Neutrophil (primary cell): ENCODE results near the gene IFT122.
"Not testable (repeated sequence)": the region's sequence is repeated elsewhere in the genome, so short reads cannot be mapped to it uniquely, and the experiment has no call there.

Source experiments
- H3K27ac ChIP-seq: fragments of 200-600 bp; sonication (generic); 2 replicates; pipeline ENCODE4 v1.5.1; 2016; ENCODE audit warnings: mild to moderate bottlenecking, moderate library complexity
- H3K27me3 ChIP-seq: fragments of 200-600 bp; sonication (generic); 2 replicates; pipeline ENCODE4 v1.6.0; 2016; ENCODE audit warnings: mild to moderate bottlenecking
- H3K36me3 ChIP-seq: fragments of 200-600 bp; sonication (generic); 2 replicates; pipeline ENCODE4 v1.5.1; 2017
- H3K4me1 ChIP-seq, 2 experiments: fragments of 200-600 bp in 1 of 2; sonication (generic) in 1 of 2; 1 replicate in 1 of 2; 2 replicates in 1 of 2; pipeline versions ENCODE4 v1.5.1 to v1.6.1; 2013 to 2016; ENCODE audit warnings: low read depth in 1 of 2, low read length in 1 of 2, mild to moderate bottlenecking in 1 of 2, moderate library complexity in 1 of 2; ENCODE audit not compliant: control insufficient read depth in 1 of 2, insufficient read depth in 1 of 2
- H3K4me3 ChIP-seq, 2 experiments: fragments of 200-600 bp in 1 of 2; sonication (generic) in 1 of 2; 1 replicate in 1 of 2; 2 replicates in 1 of 2; pipeline ENCODE4 v1.5.1; 2013 to 2016; ENCODE audit warnings: low read depth in 1 of 2, low read length in 1 of 2, mild to moderate bottlenecking in 1 of 2, moderate library complexity in 1 of 2
- H3K9me3 ChIP-seq: fragments of 200-600 bp; sonication (generic); 2 replicates; pipeline ENCODE4 v1.5.1; 2016
- TF ChIP-seq, protein P1 (sequence below): fragments of 200-600 bp; sonication (generic); IDR thresholded peaks from 2 replicates; pipeline ENCODE4 v1.5.1; 2016; ENCODE audit warnings: antibody characterized with exemption

IFT122 gene, protein sequence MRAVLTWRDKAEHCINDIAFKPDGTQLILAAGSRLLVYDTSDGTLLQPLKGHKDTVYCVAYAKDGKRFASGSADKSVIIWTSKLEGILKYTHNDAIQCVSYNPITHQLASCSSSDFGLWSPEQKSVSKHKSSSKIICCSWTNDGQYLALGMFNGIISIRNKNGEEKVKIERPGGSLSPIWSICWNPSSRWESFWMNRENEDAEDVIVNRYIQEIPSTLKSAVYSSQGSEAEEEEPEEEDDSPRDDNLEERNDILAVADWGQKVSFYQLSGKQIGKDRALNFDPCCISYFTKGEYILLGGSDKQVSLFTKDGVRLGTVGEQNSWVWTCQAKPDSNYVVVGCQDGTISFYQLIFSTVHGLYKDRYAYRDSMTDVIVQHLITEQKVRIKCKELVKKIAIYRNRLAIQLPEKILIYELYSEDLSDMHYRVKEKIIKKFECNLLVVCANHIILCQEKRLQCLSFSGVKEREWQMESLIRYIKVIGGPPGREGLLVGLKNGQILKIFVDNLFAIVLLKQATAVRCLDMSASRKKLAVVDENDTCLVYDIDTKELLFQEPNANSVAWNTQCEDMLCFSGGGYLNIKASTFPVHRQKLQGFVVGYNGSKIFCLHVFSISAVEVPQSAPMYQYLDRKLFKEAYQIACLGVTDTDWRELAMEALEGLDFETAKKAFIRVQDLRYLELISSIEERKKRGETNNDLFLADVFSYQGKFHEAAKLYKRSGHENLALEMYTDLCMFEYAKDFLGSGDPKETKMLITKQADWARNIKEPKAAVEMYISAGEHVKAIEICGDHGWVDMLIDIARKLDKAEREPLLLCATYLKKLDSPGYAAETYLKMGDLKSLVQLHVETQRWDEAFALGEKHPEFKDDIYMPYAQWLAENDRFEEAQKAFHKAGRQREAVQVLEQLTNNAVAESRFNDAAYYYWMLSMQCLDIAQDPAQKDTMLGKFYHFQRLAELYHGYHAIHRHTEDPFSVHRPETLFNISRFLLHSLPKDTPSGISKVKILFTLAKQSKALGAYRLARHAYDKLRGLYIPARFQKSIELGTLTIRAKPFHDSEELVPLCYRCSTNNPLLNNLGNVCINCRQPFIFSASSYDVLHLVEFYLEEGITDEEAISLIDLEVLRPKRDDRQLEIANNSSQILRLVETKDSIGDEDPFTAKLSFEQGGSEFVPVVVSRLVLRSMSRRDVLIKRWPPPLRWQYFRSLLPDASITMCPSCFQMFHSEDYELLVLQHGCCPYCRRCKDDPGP

DNA sequence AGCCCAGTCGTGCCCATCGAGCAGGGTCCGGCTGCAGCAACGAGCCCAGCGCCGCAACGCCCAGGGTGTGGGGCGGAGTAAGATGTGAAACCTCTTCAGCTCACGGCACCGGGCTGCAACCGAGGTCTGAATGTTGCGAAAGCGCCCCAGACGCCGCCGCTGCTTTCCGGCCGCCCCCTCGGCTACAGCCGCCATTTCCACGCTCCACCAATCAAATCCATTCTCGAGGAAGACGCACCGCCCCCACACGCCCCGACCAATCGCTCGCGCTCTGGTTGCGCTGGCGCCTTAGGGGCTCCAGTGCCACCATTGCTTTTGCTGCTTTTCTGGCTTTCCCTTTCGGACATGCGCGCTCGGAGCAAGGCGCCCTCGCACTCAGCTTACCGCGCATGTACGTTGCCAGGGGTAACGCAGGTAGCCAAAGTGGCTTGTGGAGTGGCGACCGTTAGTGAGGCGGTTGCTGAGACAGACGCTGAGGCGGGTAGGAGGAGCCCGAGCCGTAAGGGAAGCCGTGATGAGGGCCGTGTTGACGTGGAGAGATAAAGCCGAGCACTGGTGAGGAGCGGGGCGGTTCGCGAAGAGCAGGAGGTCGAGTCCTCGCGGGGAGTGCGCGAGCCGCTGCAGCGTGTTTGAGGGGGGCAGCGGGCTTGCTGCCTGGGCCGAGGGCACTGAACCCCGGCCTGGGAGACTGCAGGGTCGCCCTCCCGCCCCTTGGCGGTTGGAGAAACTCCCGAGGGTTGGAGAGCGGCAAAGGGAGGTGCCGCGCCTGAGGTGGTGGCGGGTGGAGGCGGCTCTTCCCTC, at the start of gene IFT122, which contains the start of gene MBD4:
IFT122 (plus strand) TSS at position 408 of the 801 bp plus-strand sequence; CDS start at position 515, 107 bp downstream.
MBD4 (minus strand) TSS at position 132 of the 801 bp plus-strand sequence; CDS start at position 17, 115 bp downstream.
- no peaks in the 10 kb centered on the region for H3K9me3 ChIP-seq
- TF ChIP-seq, protein P1, sequence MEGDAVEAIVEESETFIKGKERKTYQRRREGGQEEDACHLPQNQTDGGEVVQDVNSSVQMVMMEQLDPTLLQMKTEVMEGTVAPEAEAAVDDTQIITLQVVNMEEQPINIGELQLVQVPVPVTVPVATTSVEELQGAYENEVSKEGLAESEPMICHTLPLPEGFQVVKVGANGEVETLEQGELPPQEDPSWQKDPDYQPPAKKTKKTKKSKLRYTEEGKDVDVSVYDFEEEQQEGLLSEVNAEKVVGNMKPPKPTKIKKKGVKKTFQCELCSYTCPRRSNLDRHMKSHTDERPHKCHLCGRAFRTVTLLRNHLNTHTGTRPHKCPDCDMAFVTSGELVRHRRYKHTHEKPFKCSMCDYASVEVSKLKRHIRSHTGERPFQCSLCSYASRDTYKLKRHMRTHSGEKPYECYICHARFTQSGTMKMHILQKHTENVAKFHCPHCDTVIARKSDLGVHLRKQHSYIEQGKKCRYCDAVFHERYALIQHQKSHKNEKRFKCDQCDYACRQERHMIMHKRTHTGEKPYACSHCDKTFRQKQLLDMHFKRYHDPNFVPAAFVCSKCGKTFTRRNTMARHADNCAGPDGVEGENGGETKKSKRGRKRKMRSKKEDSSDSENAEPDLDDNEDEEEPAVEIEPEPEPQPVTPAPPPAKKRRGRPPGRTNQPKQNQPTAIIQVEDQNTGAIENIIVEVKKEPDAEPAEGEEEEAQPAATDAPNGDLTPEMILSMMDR = peak; percentile 37
- H3K4me3 ChIP-seq = peak within 1 kb of the TSS; percentile 79 to 87
- peaks cover 74 to 78% of the 10 kb centered on the region in 2 experiments for H3K4me1 ChIP-seq
- H3K27ac ChIP-seq = peak within 1 kb of the TSS; percentile 95
- H3K27me3 ChIP-seq = no peaks in the 10 kb centered on the region
- peaks cover 32% of the 10 kb centered on the region for H3K36me3 ChIP-seq

DNA sequence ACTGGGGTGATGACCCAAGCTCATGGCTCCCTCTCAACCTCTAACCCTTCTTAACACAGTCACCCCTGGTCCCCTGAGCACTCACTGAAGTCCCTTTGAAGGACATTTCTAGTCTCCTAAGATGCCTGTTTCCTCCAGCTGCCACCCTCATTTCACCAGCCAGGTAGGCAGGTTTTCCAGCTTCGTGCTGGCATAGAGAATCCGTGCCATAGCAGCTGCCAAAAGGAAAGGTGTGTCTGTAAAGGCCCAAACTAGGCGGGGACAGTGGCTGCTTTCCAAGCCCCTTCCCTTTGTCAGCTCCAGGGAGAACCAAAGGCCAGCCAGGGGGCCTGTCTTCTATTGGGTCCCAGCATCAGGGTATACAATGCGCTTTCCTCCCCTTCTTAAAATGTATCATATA, 48.4 kb upstream of the IFT122 start:
- H3K36me3 ChIP-seq = peaks cover 90% of the 10 kb centered on the region
- not testable (repeated sequence) for H3K27me3 ChIP-seq, H3K4me1 ChIP-seq, H3K9me3 ChIP-seq, H3K4me3 ChIP-seq, H3K27ac ChIP-seq

DNA sequence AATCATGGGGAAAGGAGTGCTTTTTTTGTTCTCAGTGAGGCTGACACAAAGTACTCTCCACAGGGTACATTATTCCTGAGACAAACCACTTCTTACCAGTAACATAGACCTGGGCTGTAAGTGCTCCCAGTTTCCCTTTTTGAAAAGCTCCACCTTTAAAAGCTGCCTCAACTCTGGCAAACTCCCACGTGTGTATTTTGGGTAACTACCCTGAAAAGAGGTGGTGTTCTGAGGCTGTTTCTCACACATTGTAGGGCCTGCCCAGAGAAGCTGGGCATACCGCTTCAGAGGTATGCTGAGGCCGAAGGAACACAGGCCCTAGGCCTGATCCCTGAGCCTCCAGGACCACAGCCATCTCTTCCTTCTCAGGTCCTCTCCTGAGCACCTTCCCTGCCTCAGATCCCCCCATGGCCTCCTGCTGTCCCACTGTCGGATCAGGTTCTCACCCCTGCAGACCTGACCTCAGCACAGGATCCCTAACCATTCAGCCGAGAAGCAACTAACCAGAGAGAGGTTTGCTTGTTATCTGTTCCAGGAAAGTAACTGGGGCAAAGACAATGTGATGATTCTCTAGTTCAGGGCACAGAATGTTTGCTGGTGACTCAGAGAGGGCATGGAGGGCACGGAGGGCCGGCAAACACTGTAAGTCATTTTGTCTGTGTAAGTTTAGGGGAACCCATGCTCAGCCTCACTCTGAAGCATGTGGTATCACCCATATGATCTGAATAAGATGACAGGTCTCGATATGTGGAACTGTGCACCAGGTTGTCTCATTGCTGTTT, 47.7 kb upstream of the IFT122 start:
- not testable (repeated sequence) for H3K4me1 ChIP-seq, H3K4me3 ChIP-seq, H3K27ac ChIP-seq, H3K9me3 ChIP-seq, H3K27me3 ChIP-seq
- peaks cover 86% of the 10 kb centered on the region for H3K36me3 ChIP-seq

DNA sequence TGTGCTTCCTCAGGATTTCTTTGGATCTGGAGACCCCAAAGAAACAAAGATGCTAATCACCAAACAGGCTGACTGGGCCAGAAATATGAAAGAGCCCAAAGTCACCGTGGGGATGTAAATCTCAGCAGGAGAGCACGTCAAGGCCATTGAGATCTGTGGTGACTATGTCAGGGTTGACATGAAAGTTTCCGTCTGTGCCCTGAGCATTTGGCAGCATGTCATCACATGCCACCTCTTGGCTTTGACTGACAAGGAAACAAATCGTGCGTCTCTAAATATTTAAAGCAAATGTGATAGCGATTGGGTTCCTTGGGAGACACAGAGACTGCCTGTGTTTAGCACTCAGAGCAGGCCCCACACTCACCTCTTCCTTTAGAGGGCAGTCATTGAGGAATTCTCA, 46.8 kb upstream of the IFT122 start:
- Histone ChIP-seq H3K27ac (no peak overlapping the region), H3K27me3 (no peaks in the 10 kb centered on the region), H3K4me3 (no peak overlapping the region), H3K4me1 (peaks cover 4 to 8% of the 10 kb centered on the region in 2 experiments), H3K9me3 (no peaks in the 10 kb centered on the region), H3K36me3 (peaks cover 77% of the 10 kb centered on the region)
- TF ChIP-seq, protein P1 = no peak

DNA sequence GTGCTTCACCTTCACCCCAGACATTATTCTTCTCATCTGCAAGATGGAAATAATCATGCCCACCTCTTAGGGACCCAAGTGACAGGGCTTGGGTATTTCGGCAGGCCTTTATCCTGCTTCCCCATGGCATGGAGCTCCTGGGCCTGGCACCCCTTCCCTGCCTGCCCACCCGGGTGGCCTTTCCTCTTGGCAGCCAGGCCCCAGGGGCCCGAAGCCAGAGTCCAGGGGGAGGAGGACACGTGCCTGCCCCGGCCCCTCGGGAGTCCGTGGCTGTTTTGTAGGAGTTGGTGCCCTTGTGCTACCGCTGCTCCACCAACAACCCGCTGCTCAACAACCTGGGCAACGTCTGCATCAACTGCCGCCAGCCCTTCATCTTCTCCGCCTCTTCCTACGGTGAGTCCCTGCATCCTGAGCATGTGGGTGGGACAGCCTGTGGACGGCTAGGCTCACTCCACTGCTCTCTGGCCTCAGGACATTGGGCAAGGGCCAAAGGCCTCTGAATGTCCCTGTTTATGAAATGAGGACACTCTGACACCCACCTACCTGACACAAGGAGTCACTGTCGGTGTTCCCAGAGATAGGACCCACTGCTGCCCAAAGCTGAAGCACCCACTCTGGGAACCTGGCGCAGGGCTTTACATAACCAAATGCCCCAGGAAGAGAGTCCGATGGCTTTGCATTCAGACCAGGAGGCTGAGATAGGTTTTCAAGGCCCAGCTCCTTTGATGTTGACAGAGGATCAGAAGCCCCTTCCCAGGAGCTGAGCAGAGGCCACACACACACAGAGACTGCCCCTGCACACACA, 46.1 kb upstream of the IFT122 start:
- not testable (repeated sequence) for H3K27me3 ChIP-seq, H3K9me3 ChIP-seq, H3K27ac ChIP-seq, H3K4me3 ChIP-seq
- H3K36me3 ChIP-seq = peaks cover 70% of the 10 kb centered on the region
- H3K4me1 ChIP-seq = peaks cover 11 to 14% of the 10 kb centered on the region in 2 experiments
